Esophagus mucosa (tissue), 1 donor: ENCODE data around the gene GPC5. TPM values are rescaled to one million over a fixed set of nuclear protein-coding genes. Genes with fewer than 3 reads are reported as not detected.

Experiments used
- ATAC-seq: fragments of 200-7000 bp; cut with Tn5 transposase; one replicate; pipeline ENCODE4 v1.9.1; 2020
- total RNA-seq: library from RNA; stranded (reverse); gene quantifications from one replicate; pipeline ENCODE4 v1.2.4, GENCODE V29; 2023
- donor health status: DM: yes; HTN: yes; CAD: no.

Gene GPC5
- total RNA-seq, 1 donor from 2014 or later = not detected

GRCh38 chr13:92900446-92900845, 1502.0 kb downstream of the GPC5 start:
- no peak for ATAC-seq

GRCh38 chr13:92901739-92902138, 1503.3 kb downstream of the GPC5 start:
- no peak for ATAC-seq

- no peak for ATAC-seq
Observed at GRCh38 chr13:92912629-92913028, 1514.2 kb downstream of the GPC5 start.

- ATAC-seq = no peak
Observed at GRCh38 chr13:92913840-92914239, 1515.4 kb downstream of the GPC5 start.

Other genes with a start within 250 kb of the GPC5 start
- 3.5 TPM for gene MIR17HG, start 50.9 kb upstream of the GPC5 start, total RNA-seq